GM18951 (cell line): ENCODE measurements around the gene PLCD3.

Source experiments
- POLR2A ChIP-seq: IDR thresholded peaks from 4 replicates; pipeline ENCODE4 v1.6.1; 2011; ENCODE audit warnings: mild to moderate bottlenecking; ENCODE audit not compliant: insufficient read length, insufficient read depth; ENCODE audit errors: extremely low read depth
- in situ Hi-C: fragments of 300-500 bp; cut with MboI; formaldehyde crosslinking; loops from one replicate; pipeline ENCODE4 v1.12.0; 2022; ENCODE audit warnings: low sequenced_read_pairs, mixed read lengths, inconsistent platforms; ENCODE audit not compliant: unreplicated experiment

The PLCD3 gene

DNA sequence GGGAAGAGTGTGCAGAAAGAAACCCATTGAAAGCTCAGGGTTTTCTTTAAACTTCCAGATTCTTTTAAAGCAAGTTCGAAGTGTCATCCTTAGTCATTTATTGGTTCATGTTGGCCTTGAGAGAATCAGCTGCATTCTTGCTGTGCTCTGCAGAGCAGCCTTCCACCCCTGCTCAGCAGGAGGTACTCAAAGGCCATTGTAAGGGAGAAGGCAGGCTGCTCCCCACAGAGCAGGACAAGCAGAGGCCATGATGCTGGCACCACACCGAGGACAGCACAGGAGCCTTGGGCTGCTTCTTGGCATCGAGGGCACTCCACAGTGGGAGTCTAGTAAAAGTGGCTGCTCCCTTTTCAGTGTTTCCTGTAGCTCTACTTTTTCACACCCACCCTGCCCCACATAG, 41.6 kb downstream of the PLCD3 start:
- in situ Hi-C loops: loop anchor here (10.0 kb wide), 1 partner anchor 166 kb away; no protein-coding TSS in a partner anchor

DNA sequence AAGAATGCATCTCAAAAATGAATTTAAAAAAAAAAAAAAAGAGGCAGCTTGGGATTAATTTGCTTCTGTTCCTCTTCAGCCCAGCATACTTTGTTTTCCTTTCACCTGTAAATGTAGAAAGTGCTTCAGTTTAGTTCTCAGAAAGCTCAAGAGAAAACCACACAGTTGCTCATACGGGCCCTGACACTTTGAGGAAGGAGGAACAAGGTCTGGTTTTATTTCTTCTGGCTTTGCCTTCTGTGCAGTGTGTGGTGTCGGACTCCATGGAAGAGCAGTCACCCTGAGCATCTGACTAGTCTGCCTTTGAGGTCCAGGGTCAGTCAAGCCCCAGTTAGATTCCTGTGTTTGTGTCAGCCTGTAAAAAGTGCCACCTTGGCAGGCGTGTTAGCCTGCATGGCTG, 43.6 kb downstream of the PLCD3 start:
- no peak for TF ChIP-seq POLR2A

More for the DNA sequence above, 41.6 kb downstream of the PLCD3 start:
- TF ChIP-seq POLR2A: no peak

DNA sequence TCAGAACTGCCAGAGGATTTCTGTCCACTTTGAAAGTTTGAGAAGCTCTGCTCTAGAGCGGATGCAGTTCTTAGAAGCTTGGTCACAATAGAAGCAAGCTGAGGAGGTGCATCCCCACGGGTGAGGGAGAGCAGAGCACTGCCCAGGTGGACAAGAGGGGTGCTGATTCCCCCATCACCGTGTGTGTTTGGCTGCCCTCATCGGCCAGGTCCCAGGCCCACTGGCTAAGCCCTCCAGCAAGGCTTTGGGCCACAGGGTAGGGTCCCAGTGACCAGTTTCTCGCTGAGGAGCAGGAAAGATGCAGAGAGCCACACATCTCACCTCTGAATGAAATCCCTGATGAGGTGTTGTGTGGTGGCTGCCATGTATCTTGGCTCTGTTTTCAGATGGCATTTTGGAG, 44.3 kb downstream of the PLCD3 start:
- no peak for TF ChIP-seq POLR2A
- in situ Hi-C loops: no loop called here

More for the DNA sequence above, 43.6 kb downstream of the PLCD3 start:
- in situ Hi-C loops: no loop called here

DNA sequence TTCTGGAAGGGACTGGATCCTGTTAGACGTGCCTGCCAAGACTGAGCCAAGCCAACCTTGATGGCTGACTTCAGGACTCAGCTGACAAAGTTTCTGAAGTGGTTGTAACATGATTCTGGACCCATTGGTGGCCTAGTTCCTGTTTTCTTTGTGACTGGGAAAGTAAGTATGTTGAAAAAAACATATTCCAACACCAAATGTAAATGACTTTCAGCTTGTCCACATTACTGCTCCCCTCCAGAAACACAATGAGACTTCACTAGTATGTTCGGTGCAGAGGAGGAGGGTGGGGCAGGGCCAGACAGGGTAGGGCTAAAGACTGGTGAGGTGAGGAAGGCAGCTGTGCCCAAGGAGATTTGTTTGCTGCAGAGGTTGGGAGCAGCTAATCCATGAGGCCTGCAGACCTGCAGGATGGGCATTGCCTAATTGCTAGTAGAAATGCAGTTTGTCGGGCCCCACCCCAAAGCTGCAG, 44.8 kb downstream of the PLCD3 start:
- TF ChIP-seq POLR2A: no peak
- in situ Hi-C loops: no loop called here

DNA sequence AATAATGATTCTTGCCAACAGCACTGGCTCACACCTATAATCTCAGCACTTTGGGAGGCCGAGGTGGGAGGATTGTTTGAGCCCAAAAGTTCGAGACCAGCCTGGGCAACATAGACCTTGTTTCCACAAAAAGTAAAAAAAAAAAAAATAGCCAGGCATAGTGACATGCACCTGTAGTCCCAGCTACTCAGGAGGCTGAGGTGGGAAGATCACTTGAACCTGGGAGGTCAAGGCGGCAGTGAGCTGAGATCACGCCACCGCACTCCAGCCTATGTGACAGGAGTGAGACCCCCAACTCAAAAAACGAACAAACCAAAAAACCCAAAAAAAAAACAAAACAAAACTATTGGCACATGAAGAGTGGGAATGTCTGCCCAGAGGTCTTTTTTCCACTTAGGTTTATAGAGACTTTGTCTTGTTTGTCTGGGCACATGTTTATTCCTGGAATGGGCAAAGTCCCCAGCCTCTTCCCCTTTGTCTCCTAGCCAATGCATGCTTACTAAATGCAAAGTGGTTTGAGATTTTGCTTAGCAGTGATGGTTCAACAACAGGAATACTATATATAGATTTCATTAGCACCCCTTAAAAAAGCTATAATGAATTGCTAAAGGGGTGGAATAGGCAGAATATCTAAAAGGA, 45.3 kb downstream of the PLCD3 start:
- TF ChIP-seq POLR2A: no peak
- in situ Hi-C loops: no loop called here

DNA sequence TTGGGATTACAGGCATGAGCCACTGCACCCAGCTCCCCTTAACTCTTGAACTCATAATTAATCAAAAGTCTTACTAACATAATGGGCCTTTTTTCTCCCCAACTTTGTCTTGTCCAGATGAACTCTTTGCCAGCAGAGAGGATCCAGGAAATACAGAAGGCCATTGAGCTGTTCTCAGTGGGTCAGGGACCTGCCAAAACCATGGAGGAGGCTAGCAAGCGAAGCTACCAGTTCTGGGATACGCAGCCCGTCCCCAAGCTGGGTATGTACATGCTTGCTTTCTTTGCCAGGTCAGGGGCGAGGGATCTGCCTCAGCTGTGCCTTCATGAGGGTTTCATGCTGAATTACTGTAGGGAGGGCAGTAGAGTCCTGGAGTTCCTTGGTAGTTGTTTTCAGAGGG, 45.9 kb downstream of the PLCD3 start:
- in situ Hi-C loops: no loop called here

DNA sequence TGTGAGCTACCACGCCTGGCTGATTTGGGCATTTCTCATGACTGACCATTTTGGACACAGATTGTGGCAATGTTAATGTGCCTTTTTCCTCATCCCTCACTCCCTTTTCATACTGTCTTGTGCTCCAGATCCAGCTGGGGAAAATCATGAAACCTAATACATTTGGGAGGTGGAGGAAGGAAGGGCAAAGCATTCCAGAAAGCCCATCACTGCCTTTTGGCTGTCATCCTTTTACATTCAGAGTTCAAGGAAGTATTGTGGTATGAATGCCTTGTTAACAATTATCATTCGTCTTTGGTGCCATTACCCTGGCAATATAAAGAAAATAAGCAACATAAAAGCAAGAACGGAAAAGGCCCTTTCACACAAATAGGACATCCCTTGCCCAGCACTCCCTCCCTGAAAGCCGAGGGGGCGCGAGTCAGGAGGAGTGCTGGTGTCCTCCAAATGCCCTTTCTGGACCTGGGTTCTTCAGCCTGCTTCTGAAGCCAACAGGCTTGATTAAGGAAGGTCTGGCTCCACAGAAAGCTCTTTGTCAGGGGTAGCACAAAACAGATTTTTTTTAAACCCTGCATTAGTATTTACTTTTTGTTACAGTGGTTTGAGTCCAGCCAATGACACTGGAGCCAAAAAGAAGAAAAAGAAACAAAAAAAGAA, 51.1 kb downstream of the PLCD3 start:
- in situ Hi-C loops: no loop called here
- no peak for TF ChIP-seq POLR2A

More for the DNA sequence above, 45.9 kb downstream of the PLCD3 start:
- no peak for TF ChIP-seq POLR2A

DNA sequence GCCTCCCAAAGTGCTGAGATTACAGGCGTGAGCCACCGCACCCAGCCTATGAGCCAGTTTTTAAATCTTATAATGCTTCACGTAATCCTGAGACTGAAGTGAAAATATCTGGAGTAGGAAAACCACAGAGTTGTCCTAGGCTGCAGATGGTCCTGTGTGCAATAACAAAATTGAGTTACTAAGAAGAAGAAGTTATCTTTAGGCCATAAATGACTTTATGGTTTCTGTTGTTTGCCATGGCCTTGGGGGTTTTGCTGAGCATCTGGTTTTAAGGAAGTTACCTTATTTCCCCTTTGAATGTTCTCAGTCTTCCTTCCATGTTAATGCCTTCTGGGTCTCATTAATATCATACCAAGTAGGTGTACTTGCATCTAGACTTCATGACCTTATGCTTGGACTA, 54.7 kb downstream of the PLCD3 start:
- TF ChIP-seq POLR2A: no peak
- in situ Hi-C loops: no loop called here

DNA sequence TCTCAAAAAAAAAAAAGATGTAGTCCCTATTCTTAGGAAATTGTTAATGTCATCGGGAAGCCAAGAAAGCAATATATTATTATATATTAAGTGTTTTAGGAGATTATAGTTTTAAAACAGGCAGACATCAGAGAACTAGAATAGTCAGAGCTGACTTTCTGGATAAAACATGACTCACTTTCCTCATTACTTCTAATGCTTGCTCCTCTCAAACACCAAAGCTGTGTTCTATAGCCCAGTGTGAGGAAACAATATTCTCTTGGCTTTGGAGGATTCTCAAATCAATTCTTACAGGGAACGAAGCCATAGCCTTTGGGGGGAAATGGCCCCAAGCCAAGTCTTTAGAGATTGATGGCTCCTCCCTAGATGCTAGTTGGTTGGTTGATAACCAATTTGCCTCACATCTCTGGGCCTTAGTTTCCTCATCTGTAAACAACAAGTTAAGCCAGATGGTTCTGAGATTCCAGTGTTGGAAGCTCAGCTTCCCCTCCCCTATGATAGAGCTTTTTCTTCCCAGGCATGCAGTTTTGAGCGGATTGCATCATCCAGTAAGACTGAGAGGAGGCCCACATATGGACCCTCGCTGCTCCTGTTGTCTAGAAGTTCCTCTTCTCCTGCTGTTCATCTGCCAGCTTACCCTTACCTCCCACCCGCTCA, 58.8 kb downstream of the PLCD3 start:
- in situ Hi-C loops: no loop called here
- TF ChIP-seq POLR2A: no peak

DNA sequence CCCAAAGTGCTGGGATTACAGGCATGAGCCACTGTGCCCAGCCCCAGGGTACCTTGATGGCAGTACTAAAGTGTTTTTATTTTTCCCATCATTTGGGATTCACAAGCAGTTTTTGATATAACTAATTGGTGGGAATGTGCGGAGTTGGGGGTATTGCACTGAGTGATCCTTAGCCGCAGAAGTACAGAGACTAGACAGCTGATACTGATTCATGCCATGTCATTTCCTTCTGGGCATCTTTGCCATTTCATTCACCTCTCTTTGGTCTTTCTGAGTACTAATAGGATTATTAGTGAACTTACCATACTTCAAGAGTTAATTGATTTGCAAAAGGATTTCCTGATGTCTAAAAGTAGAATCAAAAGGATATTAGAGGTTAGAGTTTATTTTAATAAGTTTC, 61.5 kb downstream of the PLCD3 start:
- no peak for TF ChIP-seq POLR2A
- in situ Hi-C loops: no loop called here

DNA sequence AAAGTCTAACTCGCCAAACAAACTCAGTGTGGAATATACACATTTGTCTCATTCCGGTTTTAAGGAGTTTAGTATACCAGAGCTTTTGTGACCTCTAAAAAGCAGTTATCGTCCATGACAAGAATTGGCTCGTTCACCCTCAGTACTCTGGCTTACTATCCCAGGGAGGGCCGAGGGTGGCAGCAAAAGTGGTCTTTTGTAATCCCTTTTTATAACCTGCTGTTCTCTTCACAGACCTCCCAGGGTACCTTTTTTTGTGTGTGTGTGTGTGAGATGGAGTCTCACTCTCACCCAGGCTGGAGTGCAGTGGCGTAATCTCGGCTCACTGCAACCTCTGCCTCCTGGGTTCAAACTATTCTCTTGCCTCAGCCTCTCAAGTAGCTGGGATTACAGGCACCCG, 62.3 kb downstream of the PLCD3 start:
- in situ Hi-C loops: no loop called here
- no peak for TF ChIP-seq POLR2A

DNA sequence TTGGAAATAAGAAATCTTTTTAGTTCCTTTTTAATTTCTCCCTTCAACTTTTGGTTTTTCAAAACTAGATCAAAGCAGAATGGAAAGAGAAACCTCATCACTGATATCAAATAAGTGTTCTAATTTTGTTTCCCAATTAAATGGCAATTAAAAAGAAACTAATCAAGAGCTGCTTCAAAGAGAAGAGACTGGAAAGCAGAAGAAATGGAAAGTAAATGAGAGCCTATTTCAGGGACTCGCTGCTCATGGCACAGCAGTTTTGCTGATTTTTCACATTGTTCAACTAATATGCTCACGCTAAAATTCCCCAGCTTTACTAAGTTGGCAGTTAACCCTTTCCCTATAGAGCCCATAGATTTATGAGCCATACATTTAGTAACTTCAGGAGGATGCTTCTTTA, 64.7 kb downstream of the PLCD3 start:
- in situ Hi-C loops: no loop called here
- TF ChIP-seq POLR2A: no peak

DNA sequence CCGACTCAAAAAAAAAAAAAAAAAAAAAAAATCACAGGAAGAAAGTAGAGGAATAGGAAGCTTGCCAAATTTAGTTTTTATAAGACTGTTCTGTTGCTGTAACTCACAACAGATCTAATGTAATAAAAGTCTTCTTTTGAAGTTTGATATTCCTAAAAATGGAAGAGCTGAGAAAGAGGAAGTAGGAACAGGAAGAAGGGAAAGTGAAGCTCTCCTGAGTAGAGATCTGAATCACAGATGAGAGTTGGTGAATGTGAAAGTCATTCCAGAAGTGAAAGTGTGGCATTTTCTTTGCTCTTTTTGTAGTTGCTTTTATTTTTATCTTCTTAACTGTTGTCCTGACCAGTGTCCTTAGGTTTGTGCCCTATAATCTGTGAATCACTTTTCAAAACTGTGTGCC, 69.1 kb downstream of the PLCD3 start:
- no peak for TF ChIP-seq POLR2A
- in situ Hi-C loops: no loop called here
